Keratinocyte (primary cell): Measurements from ENCODE around the gene CTNNA2. TPM values are rescaled to one million over a fixed set of nuclear protein-coding genes. Genes with fewer than 3 reads are reported as not detected.

Source experiments
- DNase-seq: peaks from one replicate; pipeline ENCODE4 v3.0.0-alpha.2; 2011; ENCODE audit warnings: low read depth, missing footprints, low spot score
- FAIRE-seq: peaks from 2 replicates; lab custom pipeline; 2011; peaks lifted over from hg19 to GRCh38; lab: Jason Lieb, UNC
- H2AFZ ChIP-seq: 2 replicates; pipeline ENCODE4 v1.6.0; 2012; ENCODE audit warnings: low read length, control low read depth, inconsistent platforms; ENCODE audit not compliant: control insufficient read depth
- H3K27ac ChIP-seq: 2 replicates; pipeline ENCODE4 v1.5.1; 2011; ENCODE audit warnings: low read length; ENCODE audit not compliant: control insufficient read depth, insufficient read depth
- H3K27me3 ChIP-seq: 3 replicates; pipeline ENCODE4 v1.6.0; 2011; ENCODE audit warnings: low read length; ENCODE audit not compliant: control insufficient read depth, insufficient read depth; ENCODE audit errors: extremely low read depth
- H3K36me3 ChIP-seq, 2 experiments: 2 replicates in 1 of 2; 3 replicates in 1 of 2; pipeline ENCODE4 v1.5.1; 2011; ENCODE audit warnings: low read length in 2 of 2, mild to moderate bottlenecking in 1 of 2; ENCODE audit not compliant: control insufficient read depth in 2 of 2, insufficient read depth in 2 of 2; ENCODE audit errors: extremely low read depth in 1 of 2
- H3K4me1 ChIP-seq: 3 replicates; pipeline ENCODE4 v1.5.1; 2011; ENCODE audit warnings: low read length; ENCODE audit not compliant: control insufficient read depth, insufficient read depth; ENCODE audit errors: extremely low read depth
- H3K4me2 ChIP-seq: 3 replicates; pipeline ENCODE4 v1.6.0; 2011; ENCODE audit warnings: low read depth, low read length; ENCODE audit not compliant: control insufficient read depth, insufficient read depth; ENCODE audit errors: extremely low read depth
- H3K4me3 ChIP-seq, 3 experiments: fragments of 200-600 bp in 1 of 3; sonication (generic) in 1 of 3; 2 replicates in 2 of 3; 3 replicates in 1 of 3; pipeline ENCODE4 v1.5.1; 2011 to 2016; ENCODE audit warnings: low read length in 3 of 3, mild to moderate bottlenecking in 3 of 3, control low read depth in 2 of 3, inconsistent platforms in 1 of 3, low read depth in 1 of 3, mixed read lengths in 1 of 3, mixed run types in 1 of 3, moderate library complexity in 1 of 3; ENCODE audit not compliant: control insufficient read depth in 2 of 3, insufficient read depth in 2 of 3; ENCODE audit errors: extremely low read depth in 1 of 3
- H3K79me2 ChIP-seq: 2 replicates; pipeline ENCODE4 v1.6.0; 2012; ENCODE audit warnings: low read length; ENCODE audit not compliant: control insufficient read depth, insufficient read depth
- H3K9ac ChIP-seq: 3 replicates; pipeline ENCODE4 v1.6.0; 2011; ENCODE audit warnings: low read length; ENCODE audit not compliant: control insufficient read depth, insufficient read depth; ENCODE audit errors: extremely low read depth
- H3K9me1 ChIP-seq: 3 replicates; pipeline ENCODE4 v1.6.0; 2011; ENCODE audit warnings: low read length; ENCODE audit not compliant: control insufficient read depth, insufficient read depth; ENCODE audit errors: extremely low read depth
- H3K9me3 ChIP-seq: 2 replicates; pipeline ENCODE4 v1.5.1; 2012; ENCODE audit warnings: low read depth, low read length; ENCODE audit not compliant: control insufficient read depth
- H4K20me1 ChIP-seq: 3 replicates; pipeline ENCODE4 v1.6.0; 2011; ENCODE audit warnings: low read length; ENCODE audit not compliant: control insufficient read depth, insufficient read depth; ENCODE audit errors: extremely low read depth
- CTCF ChIP-seq, 3 experiments: IDR thresholded peaks in 1 of 3; conservative IDR thresholded peaks in 1 of 3; optimal IDR thresholded peaks in 1 of 3; 2 replicates in 2 of 3; 3 replicates in 1 of 3; pipeline versions ENCODE3 to v1.5.1; 2011; ENCODE audit warnings: low read length in 3 of 3, mild to moderate bottlenecking in 3 of 3, moderate library complexity in 2 of 3, control low read depth in 1 of 3, inconsistent platforms in 1 of 3; ENCODE audit not compliant: insufficient read depth in 2 of 3; ENCODE audit errors: extremely low read depth in 1 of 3
- EZH2 ChIP-seq: IDR thresholded peaks from one replicate; pipeline ENCODE4 v1.6.1; 2012; ENCODE audit warnings: inconsistent platforms, mild to moderate bottlenecking, low read length, moderate library complexity
- dilution Hi-C: fragments of 300-500 bp; cut with MboI; formaldehyde crosslinking; loops from one replicate; pipeline ENCODE4 v1.7.0; 2020; ENCODE audit warnings: low sequenced_read_pairs; ENCODE audit not compliant: extremely low pct_ligation_motif_present
- polyA plus RNA-seq, 5 experiments: library from polyadenylated mRNA; depleted of rRNA in 3 of 5; stranded (reverse) in 3 of 5; stranded (forward) in 1 of 5; unstranded in 1 of 5; fragments of >200 nt; gene quantifications; 1 replicate in 1 of 5; 2 replicates in 3 of 5; 3 replicates in 1 of 5; pipeline versions ENCODE4 v1.2.1 to v1.2.3, GENCODE V29; 2011 to 2012; ENCODE audit warnings: missing spikeins in 2 of 5, low read depth in 1 of 5, low replicate concordance in 1 of 5

Gene CTNNA2
- polyA plus RNA-seq, 1 donor (not counting 4 experiments of a cell fraction or from before 2014, with no cell fraction given): not detected

- TF ChIP-seq EZH2 (no peak), CTCF (optimal IDR thresholded peaks at IDR 0.05 in 1 of 3, IDR thresholded peaks at IDR 0.05 in 1 of 3, conservative IDR thresholded peaks at IDR 0.05 in 1 of 3; ENCODE audit: extremely low read depth in 1 of 3, insufficient read depth in 2 of 3, low read length in 3 of 3) (no peak)
- Histone ChIP-seq H4K20me1 (no peaks in the 10 kb centered on the region), H3K27ac (no peak overlapping the region), H3K9me1 (no peaks in the 10 kb centered on the region), H3K9ac (no peak overlapping the region), H3K79me2 (no peaks in the 10 kb centered on the region), H3K4me2 (no peak overlapping the region), H3K9me3 (peaks cover 4% of the 10 kb centered on the region), H3K36me3 (no peaks in the 10 kb centered on the region), H3K27me3 (no peaks in the 10 kb centered on the region), H2AFZ (no peak overlapping the region), H3K4me3 (no peak overlapping the region), H3K4me1 (no peaks in the 10 kb centered on the region)
- dilution Hi-C loops: no loop called here
- DNase-seq (no peak), FAIRE-seq (no peak)
Observed at GRCh38 chr2:80122675-80123074, 609.8 kb downstream of the CTNNA2 start.

GRCh38 chr2:80126596-80127189, 613.8 kb downstream of the CTNNA2 start:
- dilution Hi-C loops: no loop called here
- no peak overlapping the region for H3K27ac ChIP-seq
- DNase-seq (no peak), FAIRE-seq (no peak)
- H2AFZ ChIP-seq: no peak overlapping the region
- H3K4me1 ChIP-seq: no peaks in the 10 kb centered on the region
- no peak overlapping the region for H3K4me2 ChIP-seq
- no peaks in the 10 kb centered on the region for H3K9me1 ChIP-seq
- H3K79me2 ChIP-seq: no peaks in the 10 kb centered on the region
- peaks cover 4% of the 10 kb centered on the region for H3K9me3 ChIP-seq
- no peaks in the 10 kb centered on the region for H3K27me3 ChIP-seq
- H3K4me3 ChIP-seq: no peak overlapping the region
- H3K36me3 ChIP-seq: no peaks in the 10 kb centered on the region
- no peaks in the 10 kb centered on the region for H4K20me1 ChIP-seq
- no peak for TF ChIP-seq EZH2
- no peak for TF ChIP-seq CTCF (optimal IDR thresholded peaks at IDR 0.05 in 1 of 3, IDR thresholded peaks at IDR 0.05 in 1 of 3, conservative IDR thresholded peaks at IDR 0.05 in 1 of 3; ENCODE audit: extremely low read depth in 1 of 3, insufficient read depth in 2 of 3, low read length in 3 of 3)
- no peak overlapping the region for H3K9ac ChIP-seq
